Upper lobe of right lung (tissue), 1 donor: ENCODE data around the gene SEM1. TPM values are rescaled to one million over a fixed set of nuclear protein-coding genes. Genes with fewer than 3 reads are reported as not detected.
"Not testable (repeated sequence)": the region's sequence is repeated elsewhere in the genome, so short reads cannot be mapped to it uniquely, and the experiment has no call there.

Experiments used
- ATAC-seq: fragments of 200-7000 bp; cut with Tn5 transposase; one replicate; pipeline ENCODE4 v1.9.1; 2020; ENCODE audit warnings: mild to moderate bottlenecking, moderate library complexity
- DNase-seq: peaks from one replicate; pipeline ENCODE4 v3.0.0-alpha.2; 2020
- H3K27ac ChIP-seq: fragments of 200-600 bp; one replicate; pipeline ENCODE4 v1.8.0; 2022
- H3K27me3 ChIP-seq: fragments of 200-600 bp; one replicate; pipeline ENCODE4 v1.8.0; 2022; ENCODE audit warnings: mild to moderate bottlenecking
- H3K36me3 ChIP-seq: fragments of 200-600 bp; one replicate; pipeline ENCODE4 v1.8.0; 2022
- H3K4me1 ChIP-seq: fragments of 200-600 bp; one replicate; pipeline ENCODE4 v1.8.0; 2022
- H3K4me3 ChIP-seq: fragments of 200-600 bp; one replicate; pipeline ENCODE4 v1.8.0; 2022; ENCODE audit warnings: mild to moderate bottlenecking
- H3K9me3 ChIP-seq: fragments of 200-600 bp; one replicate; pipeline ENCODE4 v1.8.0; 2022
- CTCF ChIP-seq: fragments of 200-600 bp; IDR thresholded peaks from one replicate; pipeline ENCODE4 v1.8.0; 2022; ENCODE audit warnings: antibody characterized with exemption
- intact Hi-C: fragments of 100-400 bp; cut with DNase I; formaldehyde crosslinking; loops from one replicate; pipeline ENCODE4 v1.11.0; 2022
- long read RNA-seq: library from polyadenylated mRNA; unstranded; transcript quantifications from one replicate; pipeline ENCODE4 v2.0.0, GENCODE V29; 2021
- total RNA-seq: library from RNA; stranded (reverse); fragmentation: NEBNext Ultra II Directional; extraction: Animal tissue kit (Norgen Biotek cat#: 25700); gene quantifications from one replicate; pipeline ENCODE4 v1.2.1, GENCODE V29; 2021
- donor health status: DM: no; HTN: yes; CAD: no; lungs with severe emphysema.

Gene SEM1
- total RNA-seq, result 29.5 TPM
- long read RNA-seq, transcript SEM1-201 (3 exons, 1,314 nt), result major isoform, 21 of 24 reads
- long read RNA-seq, partial matches to known transcripts, result 0 of 24 reads
- long read RNA-seq, other reads (novel, unspliced or antisense), result 3 of 24 reads

- peak; percentile 88 for DNase-seq
- Histone ChIP-seq H3K36me3 (peaks cover 4% of the 10 kb centered on the region), H3K4me1 (peaks cover 12% of the 10 kb centered on the region), H3K4me3 (peak within 1 kb of the TSS; percentile 65), H3K27ac (peak within 1 kb of the TSS; percentile 84), H3K27me3 (no peaks in the 10 kb centered on the region), H3K9me3 (no peaks in the 10 kb centered on the region)
- no peak for TF ChIP-seq CTCF
- intact Hi-C loops, result no loop called here
- peak; percentile 99 for ATAC-seq
These were observed at the start of gene SEM1 for GRCh38 chr7:96709381-96710228. Gene SEM1 (minus strand): TSS chr7:96709846. CDS start chr7:96709763, 83 bp downstream.

GRCh38 chr7:96757880-96758279 is 48.2 kb upstream of the SEM1 start:
- H3K36me3 ChIP-seq, intact Hi-C loops, H3K27me3 ChIP-seq, H3K4me3 ChIP-seq, ATAC-seq, H3K27ac ChIP-seq, H3K9me3 ChIP-seq, DNase-seq, H3K4me1 ChIP-seq: not testable (repeated sequence)

- DNase-seq (no peak), ATAC-seq (no peak)
- Histone ChIP-seq H3K36me3 (no peaks in the 10 kb centered on the region), H3K27me3 (no peaks in the 10 kb centered on the region), H3K27ac (no peak overlapping the region), H3K4me3 (no peak overlapping the region), H3K9me3 (no peaks in the 10 kb centered on the region), H3K4me1 (no peaks in the 10 kb centered on the region)
- no peak for TF ChIP-seq CTCF
- intact Hi-C loops, result no loop called here
These were observed 37.8 kb upstream of the SEM1 start for GRCh38 chr7:96747418-96747940.

GRCh38 chr7:96740130-96740529 is 30.5 kb upstream of the SEM1 start:
- no peaks in the 10 kb centered on the region for H3K36me3 ChIP-seq
- peaks cover 6% of the 10 kb centered on the region for H3K27me3 ChIP-seq
- H3K4me1 ChIP-seq, result no peaks in the 10 kb centered on the region
- no peak overlapping the region for H3K4me3 ChIP-seq
- DNase-seq, result no peak
- no peak for TF ChIP-seq CTCF
- ATAC-seq, result no peak
- intact Hi-C loops, result no loop called here
- H3K9me3 ChIP-seq, result no peaks in the 10 kb centered on the region
- no peak overlapping the region for H3K27ac ChIP-seq

GRCh38 chr7:96739609-96740008 is 30.0 kb upstream of the SEM1 start:
- H3K4me3 ChIP-seq, result no peak overlapping the region
- no peaks in the 10 kb centered on the region for H3K9me3 ChIP-seq
- no peak for DNase-seq
- TF ChIP-seq CTCF, result no peak
- no peak overlapping the region for H3K27ac ChIP-seq
- intact Hi-C loops, result no loop called here
- peaks cover 6% of the 10 kb centered on the region for H3K27me3 ChIP-seq
- H3K4me1 ChIP-seq, result no peaks in the 10 kb centered on the region
- H3K36me3 ChIP-seq, result no peaks in the 10 kb centered on the region
- ATAC-seq, result no peak

- TF ChIP-seq CTCF, result no peak
- Histone ChIP-seq H3K27me3 (peaks cover 6% of the 10 kb centered on the region), H3K4me3 (no peak overlapping the region), H3K9me3 (no peaks in the 10 kb centered on the region), H3K27ac (no peak overlapping the region), H3K4me1 (no peaks in the 10 kb centered on the region), H3K36me3 (no peaks in the 10 kb centered on the region)
- intact Hi-C loops, result no loop called here
- no peak for DNase-seq
- ATAC-seq, result no peak
These were observed 29.5 kb upstream of the SEM1 start for GRCh38 chr7:96739167-96739566.
